H9 (cell line): ENCODE measurements around the gene PPCDC. TPM values are rescaled to one million over a fixed set of nuclear protein-coding genes. Genes with fewer than 3 reads are reported as not detected.

ENCODE experiments used
- DNase-seq: peaks from one replicate; pipeline ENCODE4 v3.0.0-alpha.2; 2017
- H2AFZ ChIP-seq: one replicate; pipeline ENCODE4 v1.6.1; 2013; ENCODE audit warnings: mild to moderate bottlenecking, low read length, control low read depth, moderate library complexity
- H2AK5ac ChIP-seq: 2 replicates; pipeline ENCODE4 v1.6.1; 2013; ENCODE audit warnings: low read length, control low read depth, mixed read lengths; ENCODE audit not compliant: insufficient read length
- H2BK120ac ChIP-seq: one replicate; pipeline ENCODE4 v1.6.1; 2013; ENCODE audit warnings: low read depth, mild to moderate bottlenecking, low read length, control low read depth, inconsistent platforms; ENCODE audit not compliant: poor library complexity, severe bottlenecking
- H2BK12ac ChIP-seq: 2 replicates; pipeline ENCODE4 v1.6.1; 2013; ENCODE audit warnings: low read length, control low read depth, mixed read lengths, low read depth; ENCODE audit not compliant: insufficient read length
- H2BK15ac ChIP-seq: 2 replicates; pipeline ENCODE4 v1.6.1; 2013; ENCODE audit warnings: low read depth, low read length, control low read depth
- H2BK20ac ChIP-seq: one replicate; pipeline ENCODE4 v1.6.1; 2013; ENCODE audit warnings: low read depth, mild to moderate bottlenecking, low read length, control low read depth, inconsistent platforms; ENCODE audit not compliant: poor library complexity, severe bottlenecking
- H2BK5ac ChIP-seq: 2 replicates; pipeline ENCODE4 v1.6.1; 2013; ENCODE audit warnings: low read length, control low read depth, mixed read lengths; ENCODE audit not compliant: insufficient read length
- H3K14ac ChIP-seq: 2 replicates; pipeline ENCODE4 v1.6.1; 2013; ENCODE audit warnings: low read length, control low read depth; ENCODE audit not compliant: insufficient read depth
- H3K18ac ChIP-seq: 2 replicates; pipeline ENCODE4 v1.6.1; 2013; ENCODE audit warnings: low read depth, mild to moderate bottlenecking, mixed read lengths, low read length, control low read depth; ENCODE audit not compliant: insufficient read length
- H3K23ac ChIP-seq: 2 replicates; pipeline ENCODE4 v1.6.1; 2013; ENCODE audit warnings: low read length, control low read depth, mixed read lengths, low read depth; ENCODE audit not compliant: insufficient read length
- H3K23me2 ChIP-seq: 2 replicates; pipeline ENCODE4 v1.6.1; 2013; ENCODE audit warnings: low read depth, mild to moderate bottlenecking, mixed read lengths, low read length, control low read depth; ENCODE audit not compliant: insufficient read length, poor library complexity, severe bottlenecking
- H3K27ac ChIP-seq: 2 replicates; pipeline ENCODE4 v1.5.1; 2013; ENCODE audit warnings: low read length, control low read depth, mixed read lengths, low read depth; ENCODE audit not compliant: insufficient read length
- H3K27me3 ChIP-seq: 2 replicates; pipeline ENCODE4 v1.6.1; 2013; ENCODE audit warnings: low read length, control low read depth, inconsistent platforms; ENCODE audit not compliant: insufficient read depth
- H3K4ac ChIP-seq: 2 replicates; pipeline ENCODE4 v1.6.1; 2013; ENCODE audit warnings: low read depth, mild to moderate bottlenecking, control low read depth, inconsistent platforms, low read length, moderate library complexity
- H3K4me1 ChIP-seq: 2 replicates; pipeline ENCODE4 v1.6.1; 2013; ENCODE audit warnings: low read length, control low read depth, inconsistent platforms; ENCODE audit not compliant: insufficient read depth
- H3K4me2 ChIP-seq: 2 replicates; pipeline ENCODE4 v1.6.1; 2013; ENCODE audit warnings: low read length, control low read depth, mixed read lengths; ENCODE audit not compliant: insufficient read length, insufficient read depth
- H3K56ac ChIP-seq: 2 replicates; pipeline ENCODE4 v1.6.1; 2013; ENCODE audit warnings: low read depth, mild to moderate bottlenecking, mixed read lengths, low read length, control low read depth; ENCODE audit not compliant: insufficient read length
- H3K79me1 ChIP-seq: 2 replicates; pipeline ENCODE4 v1.6.1; 2013; ENCODE audit warnings: low read depth, mild to moderate bottlenecking, moderate library complexity, low read length, control low read depth, inconsistent platforms; ENCODE audit not compliant: insufficient read depth, poor library complexity, severe bottlenecking
- H3K79me2 ChIP-seq: 2 replicates; pipeline ENCODE4 v1.6.1; 2013; ENCODE audit warnings: low read length, control low read depth, inconsistent platforms; ENCODE audit not compliant: insufficient read depth
- H3K9ac ChIP-seq: 2 replicates; pipeline ENCODE4 v1.6.1; 2013; ENCODE audit warnings: low read length, control low read depth, mixed read lengths; ENCODE audit not compliant: insufficient read length; ENCODE audit errors: extremely low read depth
- H3K9me3 ChIP-seq: one replicate; pipeline ENCODE4 v1.6.1; 2013; ENCODE audit warnings: low read depth, low read length, inconsistent platforms; ENCODE audit not compliant: control insufficient read depth
- H3T11ph ChIP-seq: one replicate; pipeline ENCODE4 v1.6.1; 2013; ENCODE audit warnings: mild to moderate bottlenecking, low read length, control low read depth, inconsistent platforms
- H4K20me1 ChIP-seq: one replicate; pipeline ENCODE4 v1.6.1; 2013; ENCODE audit not compliant: control insufficient read depth, insufficient read length, insufficient read depth
- H4K5ac ChIP-seq: 2 replicates; pipeline ENCODE4 v1.6.1; 2013; ENCODE audit warnings: low read depth, mild to moderate bottlenecking, mixed read lengths, low read length, control low read depth; ENCODE audit not compliant: insufficient read length
- H4K8ac ChIP-seq: replicated peaks from 2 replicates; pipeline ENCODE4 v1.6.1; 2013; ENCODE audit warnings: low read length, control low read depth, mixed read lengths, low read depth; ENCODE audit not compliant: insufficient read length
- H4K91ac ChIP-seq: 2 replicates; pipeline ENCODE4 v1.6.1; 2013; ENCODE audit warnings: low read depth, mild to moderate bottlenecking, moderate library complexity, mixed read lengths, low read length, control low read depth; ENCODE audit not compliant: insufficient read length
- H3K27ac Mint-ChIP-seq, 3 experiments: 2 replicates in 2 of 3; 3 replicates in 1 of 3; pipeline ENCODE4 v1.8.0; 2020 to 2021; ENCODE audit warnings: mixed read lengths in 3 of 3, mild to moderate bottlenecking in 1 of 3, moderate library complexity in 1 of 3
- H3K27me3 Mint-ChIP-seq: 2 replicates; pipeline ENCODE4 v1.8.0; 2021; ENCODE audit warnings: low read depth, mild to moderate bottlenecking, moderate library complexity, mixed read lengths
- H3K36me3 Mint-ChIP-seq, 3 experiments: 2 replicates in 2 of 3; 3 replicates in 1 of 3; pipeline ENCODE4 v1.8.0; 2020 to 2021; ENCODE audit warnings: low read depth in 3 of 3, mixed read lengths in 3 of 3; ENCODE audit not compliant: insufficient read depth in 1 of 3
- H3K4me1 Mint-ChIP-seq, 2 experiments: 2 replicates each; pipeline ENCODE4 v1.8.0; 2020; ENCODE audit warnings: mixed read lengths in 2 of 2
- H3K4me3 Mint-ChIP-seq, 2 experiments: 2 replicates in 1 of 2; 3 replicates in 1 of 2; pipeline ENCODE4 v1.8.0; 2020 to 2021; ENCODE audit warnings: mild to moderate bottlenecking in 2 of 2, mixed read lengths in 2 of 2, moderate library complexity in 1 of 2
- H3K9me3 Mint-ChIP-seq, 2 experiments: 2 replicates in 1 of 2; 3 replicates in 1 of 2; pipeline ENCODE4 v1.8.0; 2020; ENCODE audit warnings: mild to moderate bottlenecking in 2 of 2, mixed read lengths in 2 of 2, moderate library complexity in 1 of 2
- CTCF ChIP-seq: fragments of 200-600 bp; sonication (generic); conservative IDR thresholded peaks from 3 replicates; pipeline ENCODE4 v1.8.0; 2021; ENCODE audit warnings: antibody characterized with exemption, mild to moderate bottlenecking
- WGBS: extraction: QIAGEN DNeasy Blood & Tissue Kit; methylation state at CpG from one replicate; pipeline ENCODE4 v1.1.7; 2013; ENCODE audit warnings: missing lambda C conversion rate, low lambda C conversion rate, mixed read lengths; ENCODE audit not compliant: insufficient read length; ENCODE audit errors: extremely low coverage; 5-methylcytosine and 5-hydroxymethylcytosine counted together
- total RNA-seq: library from RNA; stranded (reverse); gene quantifications from 2 replicates; pipeline ENCODE4 v1.2.1, GENCODE V29; 2021

The PPCDC gene
- total RNA-seq, 1 experiment from 2014 or later = 17.6 TPM

GRCh38 chr15:75023872-75024636 is 664 bp downstream of the PPCDC start:
- Histone ChIP-seq H3K27me3 (no peaks in the 10 kb centered on the region), H3K9me3 (no peaks in the 10 kb centered on the region), H3K23me2 (no peaks in the 10 kb centered on the region), H3K14ac (peak overlapping the region; percentile 99), H2AK5ac (no peak overlapping the region), H3K18ac (peak overlapping the region; percentile 96), H2BK12ac (no peak overlapping the region), H2BK15ac (no peak overlapping the region), H3T11ph (no peak overlapping the region), H3K4me1 (no peaks in the 10 kb centered on the region), H3K4ac (no peak overlapping the region; the same call in 1 of the 2 replicates), H4K20me1 (no peaks in the 10 kb centered on the region), H4K91ac (no peak overlapping the region), H4K8ac (no peak overlapping the region), H3K79me2 (no peaks in the 10 kb centered on the region; the same call in 1 of the 2 replicates), H3K9ac (peak overlapping the region; percentile 99), H3K56ac (peak overlapping the region; percentile 11), H3K23ac (no peak overlapping the region), H2BK120ac (no peak overlapping the region), H2AFZ (no peak overlapping the region), H3K27ac (no peak overlapping the region), H2BK20ac (no peak overlapping the region), H3K4me2 (peak overlapping the region; percentile 80), H2BK5ac (peak overlapping the region; percentile 66), H4K5ac (peak overlapping the region; percentile 92), H3K79me1 (no peaks in the 10 kb centered on the region)
- Mint-ChIP-seq H3K36me3 (peaks cover 12 to 16% (median 13%) of the 10 kb centered on the region in 3 experiments; a peak in 6 of 7 replicates), H3K4me1 (peaks cover 3 to 13% of the 10 kb centered on the region in 2 experiments), H3K27me3 (no peaks in the 10 kb centered on the region), H3K27ac (peak overlapping the region; percentile 55 to 98 (median 96); a peak in 6 of 7 replicates), H3K9me3 (no peaks in the 10 kb centered on the region), H3K4me3 (peak overlapping the region; percentile 93 to 97)
- TF ChIP-seq CTCF = no peak
- no peak for DNase-seq
- WGBS = no CpG with 5 or more reads among the region's 12 CpGs
